ENCODE measurements around the gene MGMT. TPM values are rescaled to one million over a fixed set of nuclear protein-coding genes. Genes with fewer than 3 reads are reported as not detected.

The MGMT gene
- polyA plus RNA-seq, 1 of the 3 experiments (the other 2 are of a cell fraction) = 10.8 TPM

GRCh38 chr10:129652021-129652420, 185.0 kb downstream of the MGMT start:
- Histone ChIP-seq H3F3A (replicated peaks; ENCODE audit: insufficient read depth) (no peaks in the 10 kb centered on the region), H3K79me2 (ENCODE audit: insufficient read depth) (no peaks in the 10 kb centered on the region), H3K4me1 (ENCODE audit: control insufficient read depth in 1 of 2, insufficient read depth in 2 of 2, low read depth in 1 of 2, low read length in 1 of 2) (no peaks in the 10 kb centered on the region; a peak in 1 of 4 replicates), H3K36me3 (replicated peaks in 1 of 2; ENCODE audit: control insufficient read depth in 1 of 2, insufficient read depth in 2 of 2, low read length in 1 of 2) (no peaks in the 10 kb centered on the region), H3K4me2 (no peak overlapping the region), H3K9me2 (no peaks in the 10 kb centered on the region), H3K9me3 (no peaks in the 10 kb centered on the region), H2AFZ (ENCODE audit: low read depth) (no peak overlapping the region), H3K9ac (no peak overlapping the region), H3K27me3 (ENCODE audit: insufficient read depth) (no peaks in the 10 kb centered on the region), H4K20me1 (ENCODE audit: insufficient read depth) (no peaks in the 10 kb centered on the region), H3K4me3 (ENCODE audit: low read depth in 2 of 2, low read length in 1 of 2) (no peak overlapping the region), H3K27ac (ENCODE audit: low read depth in 2 of 2, low read length in 1 of 2) (no peak overlapping the region)
- TF ChIP-seq MEF2A (IDR thresholded peaks at IDR 0.05; ENCODE audit: borderline replicate concordance, low read depth) (no peak), NFIC (IDR thresholded peaks at IDR 0.05; ENCODE audit: borderline replicate concordance) (no peak), MAX (IDR thresholded peaks at IDR 0.05; ENCODE audit: low read depth) (no peak), RAD21 (IDR thresholded peaks at IDR 0.05; ENCODE audit: low read length) (no peak), RXRA (IDR thresholded peaks at IDR 0.05; ENCODE audit: borderline replicate concordance, low read depth) (no peak), RFX5 (IDR thresholded peaks at IDR 0.05; ENCODE audit: low read length) (no peak), EZH2phosphoT487 (IDR thresholded peaks at IDR 0.05; ENCODE audit: borderline replicate concordance, low read depth) (no peak), SIN3A (IDR thresholded peaks at IDR 0.05; ENCODE audit: borderline replicate concordance, low read depth, low read length) (no peak), GABPA (IDR thresholded peaks at IDR 0.05; ENCODE audit: low read depth) (no peak), POLR2AphosphoS5 (IDR thresholded peaks at IDR 0.05; ENCODE audit: low read depth, low read length) (no peak), RCOR1 (IDR thresholded peaks at IDR 0.05; ENCODE audit: low read length) (no peak), FOSL2 (IDR thresholded peaks at IDR 0.05; ENCODE audit: borderline replicate concordance, low read depth) (no peak), REST (IDR thresholded peaks at IDR 0.05; ENCODE audit: low read depth, low read length) (no peak), YY1 (IDR thresholded peaks at IDR 0.05; ENCODE audit: low read depth) (no peak), FOXJ3 (CRISPR knock-in tag; IDR thresholded peaks at IDR 0.05) (no peak), EP300 (IDR thresholded peaks at IDR 0.05; ENCODE audit: borderline replicate concordance in 1 of 2, low read depth in 1 of 2, low read length in 1 of 2) (no peak), TEAD4 (IDR thresholded peaks at IDR 0.05; ENCODE audit: borderline replicate concordance, insufficient read depth) (no peak), FOXM1 (IDR thresholded peaks at IDR 0.05; ENCODE audit: low read depth) (no peak)
- 64% methylated on average over 6 of the region's 15 CpGs for WGBS (ENCODE audit: low lambda C conversion rate)
- DNase-seq = no peak
- CTCF ChIA-PET = no interaction called here
- POLR2A ChIA-PET = no interaction called here

Measured in SK-N-SH (cell line).